HG02623 (cell line): Measurements from ENCODE around the gene PHAF1.

Source experiments
- ATAC-seq: cut with Tn5 transposase; IDR thresholded peaks from one replicate; pipeline ENCODE4 v1.9.1; 2021; ENCODE audit warnings: moderate library complexity; ENCODE audit not compliant: unreplicated experiment

Gene PHAF1

DNA sequence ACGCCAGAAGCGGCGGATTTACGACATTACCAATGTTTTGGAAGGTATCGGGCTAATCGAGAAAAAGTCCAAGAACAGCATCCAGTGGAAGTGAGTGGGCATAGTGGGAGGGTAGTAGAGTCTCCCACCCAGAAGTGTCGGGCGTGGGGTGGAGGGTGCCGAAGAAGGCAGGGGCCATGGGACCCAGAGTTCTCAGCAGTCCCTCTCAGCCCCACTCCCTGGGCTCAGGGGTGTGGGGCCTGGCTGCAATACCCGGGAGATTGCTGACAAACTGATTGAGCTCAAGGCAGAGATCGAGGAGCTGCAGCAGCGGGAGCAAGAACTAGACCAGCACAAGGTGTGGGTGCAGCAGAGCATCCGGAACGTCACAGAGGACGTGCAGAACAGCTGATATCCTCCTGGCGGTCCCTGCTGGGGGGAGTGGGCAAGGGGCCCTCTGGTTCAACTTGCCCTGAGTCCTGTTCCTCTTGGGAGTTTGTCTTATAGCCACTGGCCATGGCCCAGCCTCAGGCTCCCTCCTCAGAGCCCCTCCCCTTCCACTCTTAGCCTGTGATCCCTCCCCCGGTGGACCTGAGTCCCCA lies 83.1 kb downstream of the PHAF1 start:
- no peak for ATAC-seq

DNA sequence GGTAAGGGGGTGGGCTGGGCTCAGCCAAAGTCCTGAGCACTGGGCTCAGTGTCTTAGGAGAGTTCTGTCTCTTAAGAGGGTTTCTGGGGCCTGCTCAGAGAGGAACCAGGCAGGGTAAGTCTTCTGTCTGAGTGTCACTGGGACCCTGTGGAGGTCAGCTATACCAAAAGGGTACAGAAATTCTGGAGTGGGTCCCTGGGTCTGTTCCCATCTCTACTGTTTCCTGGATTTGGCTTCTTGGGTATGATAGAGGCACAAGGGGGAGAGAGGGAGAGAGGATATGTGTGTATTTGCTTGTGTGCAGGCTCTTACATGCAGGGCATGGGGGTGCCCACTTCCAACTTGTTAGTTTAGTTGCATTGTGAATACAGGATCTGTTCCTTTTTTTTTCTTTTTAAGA lies 83.8 kb downstream of the PHAF1 start:
- no peak for ATAC-seq

DNA sequence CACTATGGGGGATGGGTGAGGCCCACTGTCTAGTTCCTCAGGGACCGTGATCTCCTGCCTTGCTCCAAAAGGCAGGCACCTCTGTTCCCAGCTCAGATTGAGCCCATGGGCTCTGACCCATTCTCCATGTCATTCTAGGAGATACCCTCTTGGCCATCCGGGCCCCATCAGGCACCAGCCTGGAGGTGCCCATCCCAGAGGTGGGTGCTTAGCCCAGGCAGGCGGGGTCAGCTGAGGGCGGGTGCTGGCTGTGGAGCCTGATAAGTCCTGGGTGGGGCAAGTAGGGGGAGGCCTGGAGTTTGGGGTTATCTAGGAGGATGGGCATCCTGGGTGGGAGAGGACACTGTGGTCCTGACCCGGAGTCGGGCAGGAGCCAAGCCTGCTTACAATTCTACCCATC lies 84.5 kb downstream of the PHAF1 start:
- no peak for ATAC-seq

DNA sequence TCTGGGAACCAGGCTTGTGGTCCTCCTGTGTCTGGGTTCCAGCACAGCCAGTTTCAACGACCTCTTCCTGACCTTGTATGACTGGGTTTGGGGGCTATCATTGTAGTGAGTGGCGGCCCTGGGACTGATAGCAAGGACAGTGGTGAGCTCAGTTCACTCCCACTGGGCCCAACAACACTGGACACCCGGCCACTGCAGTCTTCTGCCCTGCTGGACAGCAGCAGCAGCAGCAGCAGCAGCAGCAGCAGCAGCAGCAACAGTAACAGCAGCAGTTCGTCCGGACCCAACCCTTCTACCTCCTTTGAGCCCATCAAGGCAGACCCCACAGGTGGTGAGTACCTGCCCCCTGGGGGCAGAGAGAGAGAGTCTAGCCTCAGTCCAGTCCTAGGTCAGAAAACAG lies 85.9 kb downstream of the PHAF1 start:
- no peak for ATAC-seq

DNA sequence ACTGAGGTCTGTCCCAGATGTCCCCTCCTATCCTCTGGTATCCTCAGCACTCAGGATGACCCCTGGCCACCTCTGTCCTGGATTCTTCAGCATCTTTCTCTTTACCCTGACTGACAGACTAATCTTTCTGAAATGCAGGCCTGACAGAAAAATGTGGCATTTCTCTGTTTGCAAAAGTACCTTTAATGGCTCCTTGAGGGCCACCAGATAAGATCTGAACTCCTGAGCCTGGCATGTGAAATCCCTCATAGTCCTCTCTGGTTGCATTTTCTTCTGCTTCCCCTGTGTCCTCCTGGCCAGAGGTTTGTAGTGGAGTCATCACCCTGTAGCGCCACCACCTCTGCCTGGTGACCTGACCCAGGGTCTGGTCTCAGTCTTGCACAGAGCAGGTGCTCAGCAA lies 87.1 kb downstream of the PHAF1 start:
- ATAC-seq, result no peak

DNA sequence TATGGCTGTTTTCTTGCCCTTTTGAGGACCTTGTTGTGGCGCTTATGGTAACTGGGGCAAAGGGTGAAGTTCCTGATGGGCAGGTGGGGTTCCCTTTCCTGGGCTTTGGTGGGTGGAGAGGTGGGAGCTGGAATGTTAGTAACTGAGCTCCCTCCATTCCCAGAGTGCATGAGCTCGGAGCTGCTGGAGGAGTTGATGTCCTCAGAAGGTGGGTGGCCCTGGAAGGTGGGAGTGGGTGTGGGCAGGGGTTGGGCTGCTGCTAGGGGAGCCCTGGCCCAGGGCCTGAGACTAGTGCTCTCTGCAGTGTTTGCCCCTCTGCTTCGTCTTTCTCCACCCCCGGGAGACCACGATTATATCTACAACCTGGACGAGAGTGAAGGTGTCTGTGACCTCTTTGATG lies 88.0 kb downstream of the PHAF1 start:
- ATAC-seq, result no peak
